ENCODE measurements around the gene UMAD1.

GRCh38 chr7:7756577-7756976 lies 116.0 kb downstream of the UMAD1 start:
- TF ChIP-seq CTCF (IDR thresholded peaks at IDR 0.05) (no peak), POLR2A (IDR thresholded peaks at IDR 0.05) (no peak)

Measured in Peyer's patch (tissue), 4 donors.